SU-DHL-6 (cell line): Measurements from ENCODE around the gene TBC1D22A.

Experiments
- H2AFZ ChIP-seq: fragments of 200-600 bp; sonication (generic); 2 replicates; pipeline ENCODE4 v1.6.1; 2014; ENCODE audit warnings: low read depth, mild to moderate bottlenecking, moderate library complexity, mixed read lengths, antibody characterized with exemption, low read length; ENCODE audit not compliant: severe bottlenecking
- H3F3A ChIP-seq: fragments of 200-600 bp; shearing (Covaris generic); 2 replicates; pipeline ENCODE4 v1.6.0; 2016; ENCODE audit warnings: antibody characterized with exemption, mild to moderate bottlenecking; ENCODE audit not compliant: insufficient read depth
- H3K27ac ChIP-seq: fragments of 200-600 bp; sonication (generic); 2 replicates; pipeline ENCODE4 v1.5.1; 2016; ENCODE audit warnings: low read depth, mild to moderate bottlenecking, low read length, moderate library complexity, mixed read lengths
- H3K27me3 ChIP-seq: fragments of 200-600 bp; sonication (generic), shearing (Covaris generic); 2 replicates; pipeline ENCODE4 v1.6.0; 2014; ENCODE audit warnings: mild to moderate bottlenecking, low read length
- H3K36me3 ChIP-seq: fragments of 200-600 bp; sonication (generic); 2 replicates; pipeline ENCODE4 v1.6.1; 2014; ENCODE audit warnings: mild to moderate bottlenecking, low read length, mixed read lengths
- H3K4me2 ChIP-seq: fragments of 300-600, 200-600 bp; shearing (Covaris generic), sonication (generic); 2 replicates; pipeline ENCODE4 v1.6.0; 2014; ENCODE audit warnings: low read length, low read depth, mild to moderate bottlenecking; ENCODE audit not compliant: poor library complexity, severe bottlenecking
- H3K4me3 ChIP-seq: fragments of 200-600 bp; sonication (generic); 2 replicates; pipeline ENCODE4 v1.5.1; 2014; ENCODE audit warnings: antibody characterized with exemption, low read length, mild to moderate bottlenecking, mixed read lengths; ENCODE audit not compliant: insufficient read depth, poor library complexity, severe bottlenecking
- H3K79me2 ChIP-seq: fragments of 200-600 bp; sonication (generic); 2 replicates; pipeline ENCODE4 v1.6.1; 2014; ENCODE audit warnings: mild to moderate bottlenecking, low read length, moderate library complexity; ENCODE audit not compliant: insufficient read depth
- H3K9ac ChIP-seq: fragments of 200-600 bp; sonication (generic); 2 replicates; pipeline ENCODE4 v1.7.0; 2014; ENCODE audit warnings: mild to moderate bottlenecking, low read length
- H3K9me2 ChIP-seq: fragments of 200-600 bp; sonication (generic); replicated peaks from 2 replicates; pipeline ENCODE4 v1.6.1; 2014; ENCODE audit warnings: low read length; ENCODE audit not compliant: insufficient read depth
- H3K9me3 ChIP-seq: fragments of 200-600 bp; sonication (generic); 2 replicates; pipeline ENCODE4 v1.6.1; 2014; ENCODE audit warnings: low read length, mixed read lengths; ENCODE audit not compliant: insufficient read depth
- H4K20me1 ChIP-seq: fragments of 200-600 bp; sonication (generic); 2 replicates; pipeline ENCODE4 v1.6.1; 2014; ENCODE audit warnings: low read depth, mild to moderate bottlenecking, antibody characterized with exemption, low read length, moderate library complexity, mixed read lengths
- CTCF ChIP-seq: fragments of 200-600 bp; sonication (generic); IDR thresholded peaks from one replicate; pipeline ENCODE4 v1.5.1; 2017; ENCODE audit warnings: antibody characterized with exemption, mild to moderate bottlenecking, low read length, moderate library complexity; ENCODE audit not compliant: insufficient read depth, poor library complexity, severe bottlenecking
- EZH2phosphoT487 ChIP-seq: fragments of 200-600 bp; sonication (generic), shearing (Covaris generic); conservative IDR thresholded peaks from 2 replicates; pipeline ENCODE4 v1.6.1; 2018; ENCODE audit warnings: mild to moderate bottlenecking, antibody characterized with exemption, low read length, moderate library complexity, mixed read lengths

Gene TBC1D22A

GRCh38 chr22:47159592-47159991 lies 397.1 kb downstream of the TBC1D22A start:
- Histone ChIP-seq H3K4me2 (no peak overlapping the region), H3K27me3 (no peaks in the 10 kb centered on the region), H3K36me3 (0 out of 2 replicates have a peak, but pooled peaks cover 3% of the 10 kb centered on the region), H3K4me3 (no peak overlapping the region), H3K27ac (no peak overlapping the region), H2AFZ (no peak overlapping the region), H4K20me1 (no peaks in the 10 kb centered on the region), H3F3A (no peaks in the 10 kb centered on the region), H3K9me3 (no peaks in the 10 kb centered on the region), H3K9me2 (no peaks in the 10 kb centered on the region), H3K9ac (no peak overlapping the region), H3K79me2 (no peaks in the 10 kb centered on the region)
- TF ChIP-seq CTCF (no peak), EZH2phosphoT487 (no peak)

GRCh38 chr22:47160141-47160541 lies 397.7 kb downstream of the TBC1D22A start:
- Histone ChIP-seq H3K9ac (no peak overlapping the region), H4K20me1 (no peaks in the 10 kb centered on the region), H3K4me2 (no peak overlapping the region), H3K9me3 (no peaks in the 10 kb centered on the region), H3K27ac (no peak overlapping the region), H3K27me3 (no peaks in the 10 kb centered on the region), H3F3A (no peaks in the 10 kb centered on the region), H3K4me3 (no peak overlapping the region), H3K36me3 (0 out of 2 replicates have a peak, but pooled peaks cover 3% of the 10 kb centered on the region), H2AFZ (no peak overlapping the region), H3K79me2 (no peaks in the 10 kb centered on the region), H3K9me2 (no peaks in the 10 kb centered on the region)
- TF ChIP-seq CTCF = no peak
- no peak for TF ChIP-seq EZH2phosphoT487

GRCh38 chr22:47160781-47161520 lies 398.5 kb downstream of the TBC1D22A start:
- H3K9me2 ChIP-seq = no peaks in the 10 kb centered on the region
- TF ChIP-seq CTCF = no peak
- TF ChIP-seq EZH2phosphoT487 = no peak
- no peaks in the 10 kb centered on the region for H3K9me3 ChIP-seq
- H3K4me3 ChIP-seq = no peak overlapping the region
- no peak overlapping the region for H3K4me2 ChIP-seq
- H3K36me3 ChIP-seq = 0 out of 2 replicates have a peak, but pooled peaks cover 3% of the 10 kb centered on the region
- H3K27me3 ChIP-seq = no peaks in the 10 kb centered on the region
- H3K79me2 ChIP-seq = no peaks in the 10 kb centered on the region
- H2AFZ ChIP-seq = no peak overlapping the region
- no peak overlapping the region; the same call in 1 of the 2 replicates for H3K27ac ChIP-seq
- H3F3A ChIP-seq = peaks cover 3% of the 10 kb centered on the region; the same call in 1 of the 2 replicates
- no peak overlapping the region for H3K9ac ChIP-seq
- no peaks in the 10 kb centered on the region for H4K20me1 ChIP-seq
